ENCODE data around the gene ANK3.

ANK3 gene

GRCh38 chr10:60032723-60033122, 357.0 kb downstream of the ANK3 start:
- TF ChIP-seq GATA3 (IDR thresholded peaks at IDR 0.05; ENCODE audit: low read depth, low read length), result no peak
- no peak for TF ChIP-seq GATA2 (IDR thresholded peaks at IDR 0.05; ENCODE audit: low read depth, low read length)

- TF ChIP-seq GATA3 (IDR thresholded peaks at IDR 0.05; ENCODE audit: low read depth, low read length) (no peak), GATA2 (IDR thresholded peaks at IDR 0.05; ENCODE audit: low read depth, low read length) (no peak)
Measured at GRCh38 chr10:60031664-60032063, 358.0 kb downstream of the ANK3 start.

GRCh38 chr10:60031183-60031582, 358.5 kb downstream of the ANK3 start:
- TF ChIP-seq GATA2 (IDR thresholded peaks at IDR 0.05; ENCODE audit: low read depth, low read length) (no peak), GATA3 (IDR thresholded peaks at IDR 0.05; ENCODE audit: low read depth, low read length) (no peak)

GRCh38 chr10:60029475-60029874, 360.2 kb downstream of the ANK3 start:
- TF ChIP-seq GATA2 (IDR thresholded peaks at IDR 0.05; ENCODE audit: low read depth, low read length), result no peak
- no peak for TF ChIP-seq GATA3 (IDR thresholded peaks at IDR 0.05; ENCODE audit: low read depth, low read length)

GRCh38 chr10:60028081-60028480, 361.6 kb downstream of the ANK3 start:
- TF ChIP-seq GATA3 (IDR thresholded peaks at IDR 0.05; ENCODE audit: low read depth, low read length) (no peak), GATA2 (IDR thresholded peaks at IDR 0.05; ENCODE audit: low read depth, low read length) (no peak)

GRCh38 chr10:60025279-60025678, 364.4 kb downstream of the ANK3 start:
- TF ChIP-seq GATA2 (IDR thresholded peaks at IDR 0.05; ENCODE audit: low read depth, low read length) (no peak), GATA3 (IDR thresholded peaks at IDR 0.05; ENCODE audit: low read depth, low read length) (no peak)

- TF ChIP-seq GATA3 (IDR thresholded peaks at IDR 0.05; ENCODE audit: low read depth, low read length) (no peak), GATA2 (IDR thresholded peaks at IDR 0.05; ENCODE audit: low read depth, low read length) (no peak)
Measured at GRCh38 chr10:60024506-60024905, 365.2 kb downstream of the ANK3 start.

GRCh38 chr10:60023155-60023877, 366.4 kb downstream of the ANK3 start:
- TF ChIP-seq GATA3 (IDR thresholded peaks at IDR 0.05; ENCODE audit: low read depth, low read length) (no peak), GATA2 (IDR thresholded peaks at IDR 0.05; ENCODE audit: low read depth, low read length) (no peak)

GRCh38 chr10:60021361-60021760, 368.3 kb downstream of the ANK3 start:
- TF ChIP-seq GATA3 (IDR thresholded peaks at IDR 0.05; ENCODE audit: low read depth, low read length) (no peak), GATA2 (IDR thresholded peaks at IDR 0.05; ENCODE audit: low read depth, low read length) (no peak)

GRCh38 chr10:60016794-60017193, 372.9 kb downstream of the ANK3 start:
- TF ChIP-seq GATA2 (IDR thresholded peaks at IDR 0.05; ENCODE audit: low read depth, low read length) (no peak), GATA3 (IDR thresholded peaks at IDR 0.05; ENCODE audit: low read depth, low read length) (no peak)

GRCh38 chr10:60009710-60010383, 379.8 kb downstream of the ANK3 start:
- TF ChIP-seq GATA2 (IDR thresholded peaks at IDR 0.05; ENCODE audit: low read depth, low read length) (no peak), GATA3 (IDR thresholded peaks at IDR 0.05; ENCODE audit: low read depth, low read length) (no peak)

- TF ChIP-seq GATA3 (IDR thresholded peaks at IDR 0.05; ENCODE audit: low read depth, low read length), result no peak
- TF ChIP-seq GATA2 (IDR thresholded peaks at IDR 0.05; ENCODE audit: low read depth, low read length), result no peak
Measured at GRCh38 chr10:60009276-60009675, 380.4 kb downstream of the ANK3 start.

GRCh38 chr10:60008816-60009215, 380.9 kb downstream of the ANK3 start:
- TF ChIP-seq GATA3 (IDR thresholded peaks at IDR 0.05; ENCODE audit: low read depth, low read length) (no peak), GATA2 (IDR thresholded peaks at IDR 0.05; ENCODE audit: low read depth, low read length) (no peak)

GRCh38 chr10:60006062-60006461, 383.6 kb downstream of the ANK3 start:
- TF ChIP-seq GATA3 (IDR thresholded peaks at IDR 0.05; ENCODE audit: low read depth, low read length), result no peak
- no peak for TF ChIP-seq GATA2 (IDR thresholded peaks at IDR 0.05; ENCODE audit: low read depth, low read length)
